ENCODE measurements around the gene ROCK2. TPM values are rescaled to one million over a fixed set of nuclear protein-coding genes. Genes with fewer than 3 reads are reported as not detected.

The ROCK2 gene
- total and polyA plus RNA-seq, 2 of the 13 experiments (the other 11 are each of a cell fraction or from before 2014, with no cell fraction given): 38.1 to 119 TPM

DNA sequence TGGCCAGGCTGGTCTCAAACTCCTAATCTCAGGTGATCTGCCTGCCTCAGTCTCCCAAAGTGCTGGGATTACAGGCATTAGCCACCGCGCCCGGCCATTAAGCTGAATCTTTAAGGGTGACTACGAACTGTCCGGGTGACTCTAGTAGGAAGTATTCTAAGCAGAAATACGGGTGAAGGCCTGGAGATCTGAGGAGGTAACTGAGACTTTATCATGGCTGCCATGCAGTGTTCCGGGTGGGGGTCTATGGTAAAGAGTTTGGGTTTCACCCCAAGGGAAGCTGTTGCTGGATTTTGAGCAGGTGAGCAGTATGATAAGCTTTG, 20.1 kb upstream of the ROCK2 start (continued):
- TF ChIP-seq, protein P1, sequence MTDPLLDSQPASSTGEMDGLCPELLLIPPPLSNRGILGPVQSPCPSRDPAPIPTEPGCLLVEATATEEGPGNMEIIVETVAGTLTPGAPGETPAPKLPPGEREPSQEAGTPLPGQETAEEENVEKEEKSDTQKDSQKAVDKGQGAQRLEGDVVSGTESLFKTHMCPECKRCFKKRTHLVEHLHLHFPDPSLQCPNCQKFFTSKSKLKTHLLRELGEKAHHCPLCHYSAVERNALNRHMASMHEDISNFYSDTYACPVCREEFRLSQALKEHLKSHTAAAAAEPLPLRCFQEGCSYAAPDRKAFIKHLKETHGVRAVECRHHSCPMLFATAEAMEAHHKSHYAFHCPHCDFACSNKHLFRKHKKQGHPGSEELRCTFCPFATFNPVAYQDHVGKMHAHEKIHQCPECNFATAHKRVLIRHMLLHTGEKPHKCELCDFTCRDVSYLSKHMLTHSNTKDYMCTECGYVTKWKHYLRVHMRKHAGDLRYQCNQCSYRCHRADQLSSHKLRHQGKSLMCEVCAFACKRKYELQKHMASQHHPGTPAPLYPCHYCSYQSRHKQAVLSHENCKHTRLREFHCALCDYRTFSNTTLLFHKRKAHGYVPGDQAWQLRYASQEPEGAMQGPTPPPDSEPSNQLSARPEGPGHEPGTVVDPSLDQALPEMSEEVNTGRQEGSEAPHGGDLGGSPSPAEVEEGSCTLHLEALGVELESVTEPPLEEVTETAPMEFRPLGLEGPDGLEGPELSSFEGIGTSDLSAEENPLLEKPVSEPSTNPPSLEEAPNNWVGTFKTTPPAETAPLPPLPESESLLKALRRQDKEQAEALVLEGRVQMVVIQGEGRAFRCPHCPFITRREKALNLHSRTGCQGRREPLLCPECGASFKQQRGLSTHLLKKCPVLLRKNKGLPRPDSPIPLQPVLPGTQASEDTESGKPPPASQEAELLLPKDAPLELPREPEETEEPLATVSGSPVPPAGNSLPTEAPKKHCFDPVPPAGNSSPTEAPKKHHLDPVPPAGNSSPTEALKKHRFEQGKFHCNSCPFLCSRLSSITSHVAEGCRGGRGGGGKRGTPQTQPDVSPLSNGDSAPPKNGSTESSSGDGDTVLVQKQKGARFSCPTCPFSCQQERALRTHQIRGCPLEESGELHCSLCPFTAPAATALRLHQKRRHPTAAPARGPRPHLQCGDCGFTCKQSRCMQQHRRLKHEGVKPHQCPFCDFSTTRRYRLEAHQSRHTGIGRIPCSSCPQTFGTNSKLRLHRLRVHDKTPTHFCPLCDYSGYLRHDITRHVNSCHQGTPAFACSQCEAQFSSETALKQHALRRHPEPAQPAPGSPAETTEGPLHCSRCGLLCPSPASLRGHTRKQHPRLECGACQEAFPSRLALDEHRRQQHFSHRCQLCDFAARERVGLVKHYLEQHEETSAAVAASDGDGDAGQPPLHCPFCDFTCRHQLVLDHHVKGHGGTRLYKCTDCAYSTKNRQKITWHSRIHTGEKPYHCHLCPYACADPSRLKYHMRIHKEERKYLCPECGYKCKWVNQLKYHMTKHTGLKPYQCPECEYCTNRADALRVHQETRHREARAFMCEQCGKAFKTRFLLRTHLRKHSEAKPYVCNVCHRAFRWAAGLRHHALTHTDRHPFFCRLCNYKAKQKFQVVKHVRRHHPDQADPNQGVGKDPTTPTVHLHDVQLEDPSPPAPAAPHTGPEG (CRISPR knock-in tag; IDR thresholded peaks at IDR 0.05): no peak
- TF ChIP-seq ZNF136 (CRISPR knock-in tag; IDR thresholded peaks at IDR 0.05; ENCODE audit: low read depth): no peak
- TF ChIP-seq NR2F6 (IDR thresholded peaks at IDR 0.05): no peak
- TF ChIP-seq NR2F6 (CRISPR knock-in tag; IDR thresholded peaks at IDR 0.05): no peak
- TF ChIP-seq, protein P2, sequence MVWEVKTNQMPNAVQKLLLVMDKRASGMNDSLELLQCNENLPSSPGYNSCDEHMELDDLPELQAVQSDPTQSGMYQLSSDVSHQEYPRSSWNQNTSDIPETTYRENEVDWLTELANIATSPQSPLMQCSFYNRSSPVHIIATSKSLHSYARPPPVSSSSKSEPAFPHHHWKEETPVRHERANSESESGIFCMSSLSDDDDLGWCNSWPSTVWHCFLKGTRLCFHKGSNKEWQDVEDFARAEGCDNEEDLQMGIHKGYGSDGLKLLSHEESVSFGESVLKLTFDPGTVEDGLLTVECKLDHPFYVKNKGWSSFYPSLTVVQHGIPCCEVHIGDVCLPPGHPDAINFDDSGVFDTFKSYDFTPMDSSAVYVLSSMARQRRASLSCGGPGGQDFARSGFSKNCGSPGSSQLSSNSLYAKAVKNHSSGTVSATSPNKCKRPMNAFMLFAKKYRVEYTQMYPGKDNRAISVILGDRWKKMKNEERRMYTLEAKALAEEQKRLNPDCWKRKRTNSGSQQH (CRISPR knock-in tag; IDR thresholded peaks at IDR 0.05; ENCODE audit: low read depth): no peak
- TF ChIP-seq ATRX (CRISPR knock-in tag; IDR thresholded peaks at IDR 0.05; ENCODE audit: borderline replicate concordance): no peak
- TF ChIP-seq ZNF496 (CRISPR knock-in tag; IDR thresholded peaks at IDR 0.05; ENCODE audit: insufficient replicate concordance): no peak
- no peak for TF ChIP-seq KMT2A (CRISPR knock-in tag; IDR thresholded peaks at IDR 0.05)
- TF ChIP-seq KDM4B (CRISPR knock-in tag; IDR thresholded peaks at IDR 0.05): no peak
- TF ChIP-seq, protein P3, sequence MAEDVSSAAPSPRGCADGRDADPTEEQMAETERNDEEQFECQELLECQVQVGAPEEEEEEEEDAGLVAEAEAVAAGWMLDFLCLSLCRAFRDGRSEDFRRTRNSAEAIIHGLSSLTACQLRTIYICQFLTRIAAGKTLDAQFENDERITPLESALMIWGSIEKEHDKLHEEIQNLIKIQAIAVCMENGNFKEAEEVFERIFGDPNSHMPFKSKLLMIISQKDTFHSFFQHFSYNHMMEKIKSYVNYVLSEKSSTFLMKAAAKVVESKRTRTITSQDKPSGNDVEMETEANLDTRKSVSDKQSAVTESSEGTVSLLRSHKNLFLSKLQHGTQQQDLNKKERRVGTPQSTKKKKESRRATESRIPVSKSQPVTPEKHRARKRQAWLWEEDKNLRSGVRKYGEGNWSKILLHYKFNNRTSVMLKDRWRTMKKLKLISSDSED (CRISPR knock-in tag; IDR thresholded peaks at IDR 0.05): no peak
- TF ChIP-seq STAT5B (CRISPR knock-in tag; IDR thresholded peaks at IDR 0.05): no peak
- TF ChIP-seq ZNF292 (CRISPR knock-in tag; IDR thresholded peaks at IDR 0.05; ENCODE audit: borderline replicate concordance, low read depth): peak; percentile 6; the same call in 1 of the 2 replicates
- TF ChIP-seq SP2 (CRISPR knock-in tag; IDR thresholded peaks at IDR 0.05): no peak
- TF ChIP-seq ZNF878 (CRISPR knock-in tag; IDR thresholded peaks at IDR 0.05): no peak
- TF ChIP-seq ZSCAN30 (CRISPR knock-in tag; IDR thresholded peaks at IDR 0.05): no peak
- no peak for TF ChIP-seq CCDC6 (CRISPR knock-in tag; IDR thresholded peaks at IDR 0.05)
- no peak for TF ChIP-seq REPIN1 (CRISPR knock-in tag; IDR thresholded peaks at IDR 0.05; ENCODE audit: borderline replicate concordance, low read depth)
- no peak for TF ChIP-seq ATAD3A (CRISPR knock-in tag; IDR thresholded peaks at IDR 0.05)
- TF ChIP-seq, protein P4, sequence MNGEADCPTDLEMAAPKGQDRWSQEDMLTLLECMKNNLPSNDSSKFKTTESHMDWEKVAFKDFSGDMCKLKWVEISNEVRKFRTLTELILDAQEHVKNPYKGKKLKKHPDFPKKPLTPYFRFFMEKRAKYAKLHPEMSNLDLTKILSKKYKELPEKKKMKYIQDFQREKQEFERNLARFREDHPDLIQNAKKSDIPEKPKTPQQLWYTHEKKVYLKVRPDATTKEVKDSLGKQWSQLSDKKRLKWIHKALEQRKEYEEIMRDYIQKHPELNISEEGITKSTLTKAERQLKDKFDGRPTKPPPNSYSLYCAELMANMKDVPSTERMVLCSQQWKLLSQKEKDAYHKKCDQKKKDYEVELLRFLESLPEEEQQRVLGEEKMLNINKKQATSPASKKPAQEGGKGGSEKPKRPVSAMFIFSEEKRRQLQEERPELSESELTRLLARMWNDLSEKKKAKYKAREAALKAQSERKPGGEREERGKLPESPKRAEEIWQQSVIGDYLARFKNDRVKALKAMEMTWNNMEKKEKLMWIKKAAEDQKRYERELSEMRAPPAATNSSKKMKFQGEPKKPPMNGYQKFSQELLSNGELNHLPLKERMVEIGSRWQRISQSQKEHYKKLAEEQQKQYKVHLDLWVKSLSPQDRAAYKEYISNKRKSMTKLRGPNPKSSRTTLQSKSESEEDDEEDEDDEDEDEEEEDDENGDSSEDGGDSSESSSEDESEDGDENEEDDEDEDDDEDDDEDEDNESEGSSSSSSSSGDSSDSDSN (CRISPR knock-in tag; IDR thresholded peaks at IDR 0.05): no peak
- no peak for TF ChIP-seq ZMAT3 (CRISPR knock-in tag; conservative IDR thresholded peaks at IDR 0.05)
- 0 out of 2 replicates have a peak, but pooled peaks have one; percentile 9 for TF ChIP-seq HMG20B (CRISPR knock-in tag; conservative IDR thresholded peaks at IDR 0.05)
- no peak for TF ChIP-seq SCMH1 (CRISPR knock-in tag; IDR thresholded peaks at IDR 0.05; ENCODE audit: borderline replicate concordance)

Data from HepG2 (cell line).